Measurements from ENCODE around the gene IQGAP3. TPM values are rescaled to one million over a fixed set of nuclear protein-coding genes. Genes with fewer than 3 reads are reported as not detected.

Gene IQGAP3
- total RNA-seq, 1 donor from 2014 or later, result 1.7 TPM

GRCh38 chr1:156484480-156485058, 87.8 kb downstream of the IQGAP3 start:
- H3K4me3 ChIP-seq, result no peak overlapping the region
- H3K27ac ChIP-seq, result no peak overlapping the region
- no peaks in the 10 kb centered on the region for H3K27me3 ChIP-seq (ENCODE audit: low read depth)
- intact Hi-C loops (cut with DNase I), result no loop called here
- ATAC-seq (no peak), DNase-seq (no peak)
- peaks cover 72% of the 10 kb centered on the region for H3K4me1 ChIP-seq
- no peaks in the 10 kb centered on the region for H3K9me3 ChIP-seq
- no peak for TF ChIP-seq CTCF (IDR thresholded peaks at IDR 0.05)
- H3K36me3 ChIP-seq, result peaks cover 48% of the 10 kb centered on the region

GRCh38 chr1:156483397-156483796, 89.0 kb downstream of the IQGAP3 start:
- no peak for ATAC-seq
- Histone ChIP-seq H3K4me1 (peaks cover 60% of the 10 kb centered on the region), H3K4me3 (no peak overlapping the region), H3K27ac (no peak overlapping the region), H3K9me3 (no peaks in the 10 kb centered on the region), H3K36me3 (peaks cover 53% of the 10 kb centered on the region), H3K27me3 (ENCODE audit: low read depth) (no peaks in the 10 kb centered on the region)
- no peak for DNase-seq
- intact Hi-C loops (cut with DNase I), result no loop called here
- TF ChIP-seq CTCF (IDR thresholded peaks at IDR 0.05), result no peak

- peaks cover 62% of the 10 kb centered on the region for H3K36me3 ChIP-seq
- no peak for DNase-seq
- no peak overlapping the region for H3K27ac ChIP-seq
- intact Hi-C loops (cut with DNase I), result no loop called here
- H3K4me1 ChIP-seq, result peaks cover 56% of the 10 kb centered on the region
- no peaks in the 10 kb centered on the region for H3K9me3 ChIP-seq
- ATAC-seq, result no peak
- H3K4me3 ChIP-seq, result no peak overlapping the region
- no peak for TF ChIP-seq CTCF (IDR thresholded peaks at IDR 0.05)
- H3K27me3 ChIP-seq (ENCODE audit: low read depth), result no peaks in the 10 kb centered on the region
Observed at GRCh38 chr1:156482276-156482675, 90.1 kb downstream of the IQGAP3 start.

- no peaks in the 10 kb centered on the region for H3K9me3 ChIP-seq
- H3K27me3 ChIP-seq (ENCODE audit: low read depth), result no peaks in the 10 kb centered on the region
- no peak for TF ChIP-seq CTCF (IDR thresholded peaks at IDR 0.05)
- H3K4me1 ChIP-seq, result peaks cover 58% of the 10 kb centered on the region
- H3K4me3 ChIP-seq, result no peak overlapping the region
- H3K27ac ChIP-seq, result no peak overlapping the region
- intact Hi-C loops (cut with DNase I), result no loop called here
- ATAC-seq (no peak), DNase-seq (no peak)
- H3K36me3 ChIP-seq, result peaks cover 70% of the 10 kb centered on the region
Observed at GRCh38 chr1:156481527-156481926, 90.8 kb downstream of the IQGAP3 start.

GRCh38 chr1:156480411-156481192, 91.8 kb downstream of the IQGAP3 start:
- no peak overlapping the region for H3K4me3 ChIP-seq
- H3K9me3 ChIP-seq, result no peaks in the 10 kb centered on the region
- peak overlapping the region; percentile 62 for H3K27ac ChIP-seq
- peak; percentile 73 to 74 for ATAC-seq
- no peaks in the 10 kb centered on the region for H3K27me3 ChIP-seq (ENCODE audit: low read depth)
- TF ChIP-seq CTCF (IDR thresholded peaks at IDR 0.05), result peak; percentile 70
- intact Hi-C loops (cut with DNase I), result no loop called here
- peak; percentile 75 for DNase-seq
- H3K4me1 ChIP-seq, result peaks cover 66% of the 10 kb centered on the region
- peaks cover 79% of the 10 kb centered on the region for H3K36me3 ChIP-seq
